ENCODE measurements around the gene MYPN.

DNA sequence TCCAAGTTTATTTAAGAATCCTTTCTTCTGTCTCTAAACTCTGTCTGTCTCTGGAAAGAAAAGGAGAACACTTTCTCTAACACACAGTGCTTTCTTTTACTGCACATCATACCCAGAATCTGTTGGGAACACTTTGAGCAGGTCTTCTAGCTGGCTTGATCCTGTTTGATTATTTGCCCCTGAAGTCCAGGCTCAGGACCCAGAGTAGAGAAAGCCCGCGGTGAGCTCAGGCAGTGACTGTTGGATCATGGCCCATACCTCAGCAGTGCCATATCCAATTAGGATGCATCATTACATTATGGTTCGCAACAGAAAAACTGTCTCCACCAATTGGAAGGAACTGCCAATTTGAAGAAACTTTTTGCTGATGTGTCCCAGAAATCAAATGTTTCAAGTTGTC is 71.2 kb downstream of the MYPN start:
- no peak for TF ChIP-seq CTCF (IDR thresholded peaks at IDR 0.05)
- no peak for TF ChIP-seq EZH2 (IDR thresholded peaks at IDR 0.05; ENCODE audit: borderline replicate concordance, insufficient read depth, low read depth, low read length, poor library complexity, severe bottlenecking)

All from B cell (primary cell).